Mucosa of stomach (tissue), 1 donor: ENCODE measurements around the gene SLC39A3.

Source experiments
- H3K27me3 ChIP-seq: one replicate; pipeline ENCODE4 v1.7.0; 2013; ENCODE audit warnings: mild to moderate bottlenecking, low read length; ENCODE audit not compliant: control insufficient read depth, insufficient read depth
- H3K36me3 ChIP-seq: one replicate; pipeline ENCODE4 v1.7.0; 2013; ENCODE audit warnings: low read length; ENCODE audit not compliant: control insufficient read depth, insufficient read depth
- H3K4me1 ChIP-seq: one replicate; pipeline ENCODE4 v1.7.0; 2013; ENCODE audit warnings: mild to moderate bottlenecking, low read length; ENCODE audit not compliant: control insufficient read depth, insufficient read depth
- H3K4me3 ChIP-seq: one replicate; pipeline ENCODE4 v1.7.0; 2013; ENCODE audit warnings: low read length
- H3K9ac ChIP-seq: one replicate; pipeline ENCODE4 v1.7.0; 2013; ENCODE audit warnings: mild to moderate bottlenecking, low read length, moderate library complexity
- H3K9me3 ChIP-seq: one replicate; pipeline ENCODE4 v1.7.0; 2013; ENCODE audit warnings: mild to moderate bottlenecking, low read length, moderate library complexity; ENCODE audit not compliant: control insufficient read depth
- donor health status: Pancreatic carcinoma.

SLC39A3 gene

GRCh38 chr19:2732883-2733282 lies 6.9 kb downstream of the SLC39A3 start:
- H3K4me3 ChIP-seq, result no peak overlapping the region
- no peaks in the 10 kb centered on the region for H3K4me1 ChIP-seq
- H3K9me3 ChIP-seq, result no peaks in the 10 kb centered on the region
- peaks cover 3% of the 10 kb centered on the region for H3K27me3 ChIP-seq
- no peak overlapping the region for H3K9ac ChIP-seq
- no peaks in the 10 kb centered on the region for H3K36me3 ChIP-seq

GRCh38 chr19:2732157-2732725 lies 7.6 kb downstream of the SLC39A3 start:
- Histone ChIP-seq H3K9me3 (no peaks in the 10 kb centered on the region), H3K4me3 (no peak overlapping the region), H3K4me1 (no peaks in the 10 kb centered on the region), H3K9ac (no peak overlapping the region), H3K36me3 (no peaks in the 10 kb centered on the region), H3K27me3 (peaks cover 9% of the 10 kb centered on the region)

GRCh38 chr19:2731181-2731995 lies 8.4 kb downstream of the SLC39A3 start:
- no peak overlapping the region for H3K4me3 ChIP-seq
- H3K9ac ChIP-seq, result no peak overlapping the region
- H3K9me3 ChIP-seq, result no peaks in the 10 kb centered on the region
- H3K4me1 ChIP-seq, result no peaks in the 10 kb centered on the region
- peaks cover 17% of the 10 kb centered on the region for H3K27me3 ChIP-seq
- no peaks in the 10 kb centered on the region for H3K36me3 ChIP-seq

DNA sequence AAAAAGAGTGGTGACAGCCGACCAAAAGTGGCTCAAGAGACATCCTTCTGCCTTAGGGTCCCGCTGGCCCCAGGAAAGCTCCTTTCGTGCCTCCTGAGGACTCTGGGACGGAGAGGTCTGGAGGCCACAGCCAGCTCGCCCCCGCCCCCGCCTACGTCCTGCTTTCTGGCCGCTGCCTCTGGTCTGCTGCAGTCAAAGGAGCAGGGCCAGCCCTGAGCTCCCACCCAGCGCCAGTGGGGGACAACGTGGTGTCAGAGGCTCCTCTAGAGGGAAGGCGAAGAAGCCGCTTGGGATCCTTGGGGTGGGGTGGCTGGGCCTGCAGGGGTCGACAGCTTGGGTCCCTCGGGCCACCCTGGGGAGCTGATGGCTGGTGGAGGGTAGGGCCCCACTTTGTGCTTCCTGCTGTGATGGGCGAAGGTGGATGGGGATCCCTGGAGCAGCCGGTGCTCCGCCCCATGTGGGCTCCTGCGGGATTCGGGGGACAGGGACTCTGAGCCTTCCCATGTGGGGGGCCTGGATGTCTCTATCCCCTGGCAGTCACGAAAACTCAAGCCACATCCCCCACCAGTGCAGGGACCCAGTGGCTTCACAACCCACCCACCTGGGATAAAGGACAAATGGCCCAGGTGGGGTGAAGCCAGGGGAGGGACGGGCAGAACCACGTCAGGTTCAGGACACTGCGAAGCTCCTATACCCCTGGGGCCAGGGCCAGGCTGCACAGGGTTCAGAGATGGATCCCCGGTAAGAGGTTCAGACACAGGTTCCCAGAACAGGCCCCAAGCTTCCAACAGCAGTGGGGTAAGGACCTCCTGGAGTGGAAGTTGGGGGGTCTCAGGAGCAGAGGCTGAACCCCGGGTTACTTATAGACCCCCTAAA lies 9.6 kb downstream of the SLC39A3 start:
- Histone ChIP-seq H3K36me3 (no peaks in the 10 kb centered on the region), H3K9me3 (no peaks in the 10 kb centered on the region), H3K4me1 (no peaks in the 10 kb centered on the region), H3K4me3 (no peak overlapping the region), H3K9ac (no peak overlapping the region), H3K27me3 (peaks cover 23% of the 10 kb centered on the region)

DNA sequence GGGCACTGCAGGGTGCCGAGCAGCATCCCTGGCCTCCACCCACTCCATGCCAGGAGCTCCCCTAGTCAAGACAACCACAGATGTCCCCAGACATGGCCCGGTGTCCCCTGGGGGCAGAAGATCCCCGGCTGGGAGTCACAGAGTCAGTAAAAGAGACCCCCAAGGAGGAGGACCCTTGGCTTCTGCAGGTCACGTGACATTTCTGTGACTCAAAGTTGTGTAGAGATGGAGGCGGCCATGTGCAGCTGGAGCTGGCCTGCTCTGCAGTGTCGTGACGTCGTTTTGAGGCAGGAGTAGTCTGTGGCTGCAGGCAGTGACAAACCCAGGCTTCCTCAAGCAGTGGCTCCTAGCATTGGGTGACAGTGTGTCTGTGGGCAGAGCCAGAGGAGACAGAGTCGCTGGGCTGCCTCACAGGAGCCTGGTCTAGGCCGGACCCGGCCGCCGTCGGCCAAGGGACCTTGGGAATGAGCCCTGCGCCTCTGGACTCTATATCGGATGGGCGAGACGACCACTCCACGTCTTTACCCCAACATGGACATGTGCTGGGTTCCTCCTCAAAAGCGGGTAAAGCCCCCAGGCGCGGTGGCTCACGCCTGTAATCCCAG lies 10.9 kb downstream of the SLC39A3 start:
- Histone ChIP-seq H3K9ac (no peak overlapping the region), H3K4me1 (no peaks in the 10 kb centered on the region), H3K27me3 (peaks cover 29% of the 10 kb centered on the region), H3K9me3 (no peaks in the 10 kb centered on the region), H3K4me3 (no peak overlapping the region), H3K36me3 (no peaks in the 10 kb centered on the region)

DNA sequence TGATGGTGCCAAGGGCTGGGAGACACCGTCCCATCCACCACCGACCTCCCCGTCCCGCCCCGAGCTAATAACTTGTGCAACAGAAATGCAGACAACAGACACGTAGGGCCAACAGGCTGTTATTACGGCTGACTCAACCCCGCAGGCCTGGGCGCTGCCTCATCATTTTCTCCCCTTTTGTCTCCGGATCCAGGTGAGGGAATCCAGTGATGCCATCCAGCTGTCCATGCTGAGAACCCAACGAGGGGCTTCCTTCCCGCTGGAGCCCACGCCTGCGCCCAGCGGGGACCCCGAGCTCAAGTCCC lies 12.2 kb downstream of the SLC39A3 start:
- H3K9me3 ChIP-seq, result no peaks in the 10 kb centered on the region
- no peak overlapping the region for H3K9ac ChIP-seq
- H3K27me3 ChIP-seq, result peaks cover 34% of the 10 kb centered on the region
- peaks cover 11% of the 10 kb centered on the region for H3K4me1 ChIP-seq
- H3K36me3 ChIP-seq, result no peaks in the 10 kb centered on the region
- no peak overlapping the region for H3K4me3 ChIP-seq

GRCh38 chr19:2726904-2727639 lies 12.7 kb downstream of the SLC39A3 start:
- Histone ChIP-seq H3K4me3 (no peak overlapping the region), H3K27me3 (peaks cover 40% of the 10 kb centered on the region), H3K9ac (no peak overlapping the region), H3K9me3 (no peaks in the 10 kb centered on the region), H3K36me3 (no peaks in the 10 kb centered on the region), H3K4me1 (peaks cover 12% of the 10 kb centered on the region)

- peaks cover 46% of the 10 kb centered on the region for H3K27me3 ChIP-seq
- H3K36me3 ChIP-seq, result no peaks in the 10 kb centered on the region
- H3K9me3 ChIP-seq, result no peaks in the 10 kb centered on the region
- no peak overlapping the region for H3K4me3 ChIP-seq
- H3K4me1 ChIP-seq, result peaks cover 16% of the 10 kb centered on the region
- H3K9ac ChIP-seq, result no peak overlapping the region
These were observed 13.5 kb downstream of the SLC39A3 start for GRCh38 chr19:2726160-2726855.

DNA sequence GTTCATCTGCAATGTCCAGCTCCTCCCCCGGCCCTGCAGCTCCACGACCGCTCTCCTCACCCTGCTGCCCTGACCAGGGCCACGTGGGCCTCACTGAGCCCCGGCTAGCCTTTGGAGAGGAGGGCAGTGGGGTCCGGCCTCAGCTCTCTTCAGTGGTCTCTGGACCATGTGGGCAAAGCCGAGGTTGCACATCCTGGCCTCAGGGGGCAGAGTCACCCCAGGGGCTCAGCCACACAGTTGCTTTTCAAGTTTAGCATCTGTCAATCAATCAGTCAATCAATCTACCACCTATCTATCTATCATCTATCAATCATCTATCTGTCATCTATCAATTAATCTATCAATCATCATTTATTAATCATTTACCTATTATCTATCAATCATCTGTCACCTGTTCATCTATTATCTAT lies 15.7 kb downstream of the SLC39A3 start:
- no peak overlapping the region for H3K4me3 ChIP-seq
- H3K9ac ChIP-seq, result no peak overlapping the region
- no peaks in the 10 kb centered on the region for H3K9me3 ChIP-seq
- no peaks in the 10 kb centered on the region for H3K36me3 ChIP-seq
- peaks cover 16% of the 10 kb centered on the region for H3K4me1 ChIP-seq
- H3K27me3 ChIP-seq, result peaks cover 60% of the 10 kb centered on the region

DNA sequence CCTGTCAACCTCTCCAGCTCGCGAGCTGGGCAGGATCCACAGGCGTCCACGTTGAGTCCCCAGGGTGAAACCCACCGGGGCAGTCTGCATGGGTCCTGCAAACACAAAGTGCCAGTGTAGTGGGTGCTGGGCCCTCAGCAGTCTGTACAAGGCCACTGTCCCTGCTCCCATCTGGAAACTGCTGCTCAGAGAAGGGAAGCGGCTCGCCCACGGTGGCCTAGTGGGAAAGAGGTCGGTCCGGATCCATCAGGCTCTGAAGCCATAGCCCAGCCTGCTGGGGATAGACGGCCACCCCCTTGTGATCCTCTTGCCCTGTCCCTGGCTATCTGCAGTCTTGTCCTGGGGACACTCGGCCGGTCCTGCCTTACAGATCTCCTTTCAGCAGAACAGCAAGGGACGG lies 16.1 kb downstream of the SLC39A3 start:
- Histone ChIP-seq H3K9me3 (no peaks in the 10 kb centered on the region), H3K9ac (no peak overlapping the region), H3K27me3 (peaks cover 63% of the 10 kb centered on the region), H3K4me1 (peaks cover 16% of the 10 kb centered on the region), H3K36me3 (no peaks in the 10 kb centered on the region), H3K4me3 (no peak overlapping the region)

DNA sequence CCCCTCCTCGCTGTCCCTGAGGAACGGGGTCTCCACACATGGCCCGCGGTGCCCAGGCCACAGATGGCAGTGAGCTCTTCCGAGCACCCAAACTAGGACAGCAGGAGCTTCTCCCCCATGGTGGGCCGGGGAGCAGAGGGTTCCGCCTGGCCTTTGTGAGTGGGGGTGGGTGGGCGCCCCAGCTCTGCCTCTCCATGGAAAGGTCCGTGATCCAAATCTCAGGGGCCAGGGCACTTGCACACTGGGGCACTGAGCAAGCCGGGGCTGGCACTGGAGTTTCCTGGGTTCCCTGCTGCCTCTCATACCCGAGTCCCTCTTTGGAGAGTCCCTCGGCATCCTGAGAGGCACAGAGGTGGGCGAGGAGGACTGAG lies 16.5 kb downstream of the SLC39A3 start:
- Histone ChIP-seq H3K4me1 (peaks cover 16% of the 10 kb centered on the region), H3K4me3 (no peak overlapping the region), H3K36me3 (no peaks in the 10 kb centered on the region), H3K9me3 (no peaks in the 10 kb centered on the region), H3K9ac (no peak overlapping the region), H3K27me3 (peaks cover 63% of the 10 kb centered on the region)
